Measurements from ENCODE around the gene SP7.
"Not testable (repeated sequence)": the region's sequence is repeated elsewhere in the genome, so short reads cannot be mapped to it uniquely, and the experiment has no call there.

The SP7 gene

DNA sequence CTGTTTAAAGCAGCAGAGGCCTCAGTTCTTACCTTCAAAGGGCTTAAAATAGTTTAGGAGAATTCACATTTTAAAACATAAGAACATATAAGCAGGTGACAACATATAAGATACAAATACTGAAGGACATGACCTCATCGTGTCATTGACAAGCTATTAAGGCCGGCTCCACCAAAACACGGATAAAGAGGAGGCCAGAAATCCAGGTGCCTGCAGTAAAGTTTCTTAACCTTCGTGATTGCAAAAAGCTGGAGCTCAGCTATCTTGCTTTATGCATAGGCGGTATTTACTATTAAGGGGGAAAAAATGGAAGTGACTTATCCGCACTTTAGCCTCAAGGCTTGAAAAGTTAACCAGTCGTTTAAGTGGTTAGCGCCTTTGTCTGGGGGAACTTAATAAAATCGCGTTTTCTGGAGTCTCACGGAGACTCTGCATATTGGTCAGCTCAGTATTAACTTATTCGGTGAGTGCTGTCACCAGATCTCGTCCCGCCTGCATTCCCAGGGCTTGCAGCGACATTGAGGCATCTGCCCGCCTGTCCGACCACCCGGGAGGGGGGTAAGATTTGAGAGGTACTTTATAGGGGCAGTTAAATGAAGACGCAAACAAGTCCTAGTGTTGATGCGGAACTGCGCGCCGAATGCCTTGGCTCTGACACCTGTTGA, 42.7 kb upstream of the SP7 start:
- H3K9ac ChIP-seq (ENCODE audit: low read depth, low read length, poor library complexity, severe bottlenecking): peak overlapping the region; percentile 98
- no peaks in the 10 kb centered on the region for H3K9me2 ChIP-seq (replicated peaks; ENCODE audit: low read depth, low read length)
- H4K20me1 ChIP-seq (ENCODE audit: insufficient read depth, low read length, poor library complexity, severe bottlenecking): peaks cover 30% of the 10 kb centered on the region
- H3F3A ChIP-seq (ENCODE audit: low read depth): no peaks in the 10 kb centered on the region
- H3K4me1 ChIP-seq (ENCODE audit: insufficient read depth, low read length, poor library complexity, severe bottlenecking): peaks cover 40% of the 10 kb centered on the region
- no peaks in the 10 kb centered on the region for H3K9me3 ChIP-seq (ENCODE audit: insufficient read depth, low read depth, low read length)
- H3K4me2 ChIP-seq (ENCODE audit: low read depth, low read length, poor library complexity, severe bottlenecking): peak overlapping the region; percentile 80
- no peak for TF ChIP-seq EZH2phosphoT487 (IDR thresholded peaks at IDR 0.05; ENCODE audit: borderline replicate concordance)
- TF ChIP-seq, protein P1, sequence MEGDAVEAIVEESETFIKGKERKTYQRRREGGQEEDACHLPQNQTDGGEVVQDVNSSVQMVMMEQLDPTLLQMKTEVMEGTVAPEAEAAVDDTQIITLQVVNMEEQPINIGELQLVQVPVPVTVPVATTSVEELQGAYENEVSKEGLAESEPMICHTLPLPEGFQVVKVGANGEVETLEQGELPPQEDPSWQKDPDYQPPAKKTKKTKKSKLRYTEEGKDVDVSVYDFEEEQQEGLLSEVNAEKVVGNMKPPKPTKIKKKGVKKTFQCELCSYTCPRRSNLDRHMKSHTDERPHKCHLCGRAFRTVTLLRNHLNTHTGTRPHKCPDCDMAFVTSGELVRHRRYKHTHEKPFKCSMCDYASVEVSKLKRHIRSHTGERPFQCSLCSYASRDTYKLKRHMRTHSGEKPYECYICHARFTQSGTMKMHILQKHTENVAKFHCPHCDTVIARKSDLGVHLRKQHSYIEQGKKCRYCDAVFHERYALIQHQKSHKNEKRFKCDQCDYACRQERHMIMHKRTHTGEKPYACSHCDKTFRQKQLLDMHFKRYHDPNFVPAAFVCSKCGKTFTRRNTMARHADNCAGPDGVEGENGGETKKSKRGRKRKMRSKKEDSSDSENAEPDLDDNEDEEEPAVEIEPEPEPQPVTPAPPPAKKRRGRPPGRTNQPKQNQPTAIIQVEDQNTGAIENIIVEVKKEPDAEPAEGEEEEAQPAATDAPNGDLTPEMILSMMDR (conservative IDR thresholded peaks at IDR 0.05; ENCODE audit: low read length): no peak
- H2AFZ ChIP-seq (ENCODE audit: low read length): peak overlapping the region; percentile 42
- no peaks in the 10 kb centered on the region for H3K27me3 ChIP-seq (ENCODE audit: insufficient read depth, low read length, poor library complexity, severe bottlenecking)
- H3K4me3 ChIP-seq (ENCODE audit: low read length, poor library complexity, severe bottlenecking): peak overlapping the region; percentile 85
- H3K79me2 ChIP-seq (ENCODE audit: insufficient read depth, low read length): peaks cover 32% of the 10 kb centered on the region
- H3K36me3 ChIP-seq (ENCODE audit: insufficient read depth, low read length): peaks cover 18% of the 10 kb centered on the region; the same call in 1 of the 2 replicates

DNA sequence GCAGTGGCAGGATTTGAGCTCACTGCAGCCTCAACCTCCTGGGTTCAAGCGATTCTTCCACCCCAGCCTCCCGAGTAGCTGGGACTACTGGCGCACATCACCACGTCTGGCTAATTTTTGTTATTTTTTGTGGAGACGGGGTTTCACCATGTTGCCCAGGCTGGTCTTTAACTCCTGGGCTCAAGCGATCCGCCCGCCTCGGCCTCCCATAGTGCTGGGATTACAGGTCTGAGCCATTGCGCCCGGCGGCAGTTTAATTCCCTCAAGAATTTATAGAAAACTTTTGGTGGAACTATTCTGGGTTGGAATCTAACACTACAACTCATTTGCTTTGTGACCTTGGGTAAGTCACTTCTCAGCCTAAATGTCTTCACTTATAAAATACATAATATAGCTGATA, 42.1 kb upstream of the SP7 start:
- Histone ChIP-seq H2AFZ (ENCODE audit: low read length) (no peak overlapping the region), H4K20me1 (ENCODE audit: insufficient read depth, low read length, poor library complexity, severe bottlenecking) (peaks cover 24% of the 10 kb centered on the region), H3K9ac (ENCODE audit: low read depth, low read length, poor library complexity, severe bottlenecking) (peak overlapping the region; percentile 98), H3K79me2 (ENCODE audit: insufficient read depth, low read length) (peaks cover 26% of the 10 kb centered on the region), H3K4me1 (ENCODE audit: insufficient read depth, low read length, poor library complexity, severe bottlenecking) (peaks cover 35% of the 10 kb centered on the region), H3K4me3 (ENCODE audit: low read length, poor library complexity, severe bottlenecking) (peak overlapping the region; percentile 85), H3K27me3 (ENCODE audit: insufficient read depth, low read length, poor library complexity, severe bottlenecking) (no peaks in the 10 kb centered on the region), H3K9me3 (ENCODE audit: insufficient read depth, low read depth, low read length) (no peaks in the 10 kb centered on the region), H3K4me2 (ENCODE audit: low read depth, low read length, poor library complexity, severe bottlenecking) (peak overlapping the region; percentile 80), H3K9me2 (replicated peaks; ENCODE audit: low read depth, low read length) (no peaks in the 10 kb centered on the region), H3F3A (ENCODE audit: low read depth) (no peaks in the 10 kb centered on the region), H3K36me3 (ENCODE audit: insufficient read depth, low read length) (peaks cover 13% of the 10 kb centered on the region; the same call in 1 of the 2 replicates)
- no peak for TF ChIP-seq EZH2phosphoT487 (IDR thresholded peaks at IDR 0.05; ENCODE audit: borderline replicate concordance)
- TF ChIP-seq, protein P1 (conservative IDR thresholded peaks at IDR 0.05; ENCODE audit: low read length): no peak

DNA sequence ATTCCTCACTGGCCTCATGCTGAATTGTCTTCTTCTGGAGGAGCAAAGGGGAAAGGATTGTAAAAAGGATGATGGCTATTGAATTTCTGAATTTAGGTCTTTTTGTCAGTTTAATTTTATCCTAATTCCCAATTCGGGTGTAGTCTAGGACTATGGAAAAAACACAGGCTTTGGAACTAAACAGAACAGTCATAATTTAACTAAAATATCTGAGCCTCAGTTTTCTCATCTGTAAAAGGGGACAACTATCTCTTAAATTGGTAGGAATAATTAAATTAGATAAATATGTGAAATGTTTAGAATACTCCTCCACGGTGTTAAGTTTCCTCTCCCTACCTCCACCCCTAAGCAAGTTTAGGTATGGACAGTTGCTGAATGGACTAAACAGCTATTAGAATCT, 40.6 kb upstream of the SP7 start:
- Histone ChIP-seq H3K4me3 (ENCODE audit: low read length, poor library complexity, severe bottlenecking) (no peak overlapping the region), H3K9ac (ENCODE audit: low read depth, low read length, poor library complexity, severe bottlenecking) (no peak overlapping the region), H3K4me1 (ENCODE audit: insufficient read depth, low read length, poor library complexity, severe bottlenecking) (peaks cover 29% of the 10 kb centered on the region), H3K9me3 (ENCODE audit: insufficient read depth, low read depth, low read length) (no peaks in the 10 kb centered on the region), H3K4me2 (ENCODE audit: low read depth, low read length, poor library complexity, severe bottlenecking) (no peak overlapping the region), H3F3A (ENCODE audit: low read depth) (no peaks in the 10 kb centered on the region), H2AFZ (ENCODE audit: low read length) (no peak overlapping the region), H3K36me3 (ENCODE audit: insufficient read depth, low read length) (no peaks in the 10 kb centered on the region), H3K27me3 (ENCODE audit: insufficient read depth, low read length, poor library complexity, severe bottlenecking) (no peaks in the 10 kb centered on the region), H3K79me2 (ENCODE audit: insufficient read depth, low read length) (peaks cover 11% of the 10 kb centered on the region), H3K9me2 (replicated peaks; ENCODE audit: low read depth, low read length) (no peaks in the 10 kb centered on the region), H4K20me1 (ENCODE audit: insufficient read depth, low read length, poor library complexity, severe bottlenecking) (peaks cover 10% of the 10 kb centered on the region)
- no peak for TF ChIP-seq EZH2phosphoT487 (IDR thresholded peaks at IDR 0.05; ENCODE audit: borderline replicate concordance)
- TF ChIP-seq, protein P1 (conservative IDR thresholded peaks at IDR 0.05; ENCODE audit: low read length): no peak

DNA sequence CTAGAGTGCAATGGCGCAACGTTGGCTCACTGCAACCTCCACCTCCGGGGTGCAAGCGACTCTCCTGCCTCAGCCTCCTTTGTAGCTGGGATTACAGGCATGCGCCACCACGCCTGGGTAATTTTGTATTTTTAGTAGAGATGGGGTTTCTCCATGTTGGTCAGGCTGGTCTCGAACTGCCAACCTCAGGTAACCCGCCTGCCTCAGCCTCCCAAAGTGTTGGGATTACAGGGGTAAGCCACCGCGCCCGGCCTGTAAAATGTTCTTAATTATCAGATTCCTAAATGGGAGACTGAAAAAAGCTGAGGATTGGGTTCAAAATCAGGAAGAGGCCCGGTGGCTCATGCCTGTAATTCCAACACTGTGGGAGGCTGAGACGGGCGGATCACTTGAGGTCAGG, 38.1 kb upstream of the SP7 start:
- not testable (repeated sequence) for H2AFZ ChIP-seq (ENCODE audit: low read length); H3K9ac ChIP-seq (ENCODE audit: low read depth, low read length, poor library complexity, severe bottlenecking); H3F3A ChIP-seq (ENCODE audit: low read depth); H3K9me2 ChIP-seq (replicated peaks; ENCODE audit: low read depth, low read length); H4K20me1 ChIP-seq (ENCODE audit: insufficient read depth, low read length, poor library complexity, severe bottlenecking); H3K9me3 ChIP-seq (ENCODE audit: insufficient read depth, low read depth, low read length); H3K4me3 ChIP-seq (ENCODE audit: low read length, poor library complexity, severe bottlenecking); H3K36me3 ChIP-seq (ENCODE audit: insufficient read depth, low read length); H3K4me2 ChIP-seq (ENCODE audit: low read depth, low read length, poor library complexity, severe bottlenecking); H3K79me2 ChIP-seq (ENCODE audit: insufficient read depth, low read length); H3K27me3 ChIP-seq (ENCODE audit: insufficient read depth, low read length, poor library complexity, severe bottlenecking)
- H3K4me1 ChIP-seq (ENCODE audit: insufficient read depth, low read length, poor library complexity, severe bottlenecking): peaks cover 29% of the 10 kb centered on the region

DNA sequence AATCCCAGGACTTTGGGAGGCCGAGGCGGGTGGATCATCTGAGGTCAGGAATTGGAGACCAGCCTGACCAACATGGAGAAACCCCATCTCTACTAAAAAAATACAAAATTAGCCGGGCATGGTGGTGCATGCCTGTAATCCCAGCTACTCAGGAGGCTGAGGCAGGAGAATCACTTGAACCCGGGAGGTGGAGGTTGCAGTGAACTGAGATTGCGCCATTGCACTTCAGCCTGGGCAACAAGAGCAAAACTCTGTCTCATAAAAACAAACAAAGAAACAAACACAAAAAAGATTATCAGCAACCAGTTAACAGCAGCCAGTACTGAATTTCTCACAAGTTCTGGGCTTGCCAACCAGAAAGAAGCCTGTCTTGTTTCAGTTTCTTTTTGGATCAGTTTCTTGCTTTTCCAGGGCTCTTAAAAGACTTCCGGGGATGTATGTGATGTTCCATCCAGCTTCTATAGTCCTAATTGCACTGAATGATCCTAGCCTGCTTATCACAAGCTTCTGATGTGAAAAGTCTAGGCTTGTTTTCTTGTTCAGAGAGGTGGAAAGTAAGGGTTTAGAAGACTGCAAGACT, 37.5 kb upstream of the SP7 start:
- H3K4me2 ChIP-seq (ENCODE audit: low read depth, low read length, poor library complexity, severe bottlenecking); H3K4me3 ChIP-seq (ENCODE audit: low read length, poor library complexity, severe bottlenecking); H3K79me2 ChIP-seq (ENCODE audit: insufficient read depth, low read length); H3K27me3 ChIP-seq (ENCODE audit: insufficient read depth, low read length, poor library complexity, severe bottlenecking); H3K9me3 ChIP-seq (ENCODE audit: insufficient read depth, low read depth, low read length); H3F3A ChIP-seq (ENCODE audit: low read depth); H3K9me2 ChIP-seq (replicated peaks; ENCODE audit: low read depth, low read length); H4K20me1 ChIP-seq (ENCODE audit: insufficient read depth, low read length, poor library complexity, severe bottlenecking); H3K36me3 ChIP-seq (ENCODE audit: insufficient read depth, low read length); H3K9ac ChIP-seq (ENCODE audit: low read depth, low read length, poor library complexity, severe bottlenecking): not testable (repeated sequence)
- Histone ChIP-seq H2AFZ (ENCODE audit: low read length) (peak overlapping the region; percentile 25; the same call in 1 of the 2 replicates), H3K4me1 (ENCODE audit: insufficient read depth, low read length, poor library complexity, severe bottlenecking) (peaks cover 25% of the 10 kb centered on the region)

Measured in Loucy (cell line).